Fibroblast of pulmonary artery (primary cell): Measurements from ENCODE around the gene ATP6V0E2.

Experiments used
- DNase-seq: peaks from one replicate; pipeline ENCODE4 v3.0.0-alpha.2; 2010; ENCODE audit warnings: low read depth
- H3K4me3 ChIP-seq: replicated peaks from 2 replicates; pipeline ENCODE4 v1.5.1; 2011; ENCODE audit warnings: low read depth, mild to moderate bottlenecking, control low read depth, low read length, moderate library complexity
- TF ChIP-seq, protein P1 (sequence below): IDR thresholded peaks from 2 replicates; pipeline ENCODE4 v1.5.1; 2011; ENCODE audit warnings: mild to moderate bottlenecking, control low read depth, low read length, inconsistent platforms; ENCODE audit errors: missing control alignments

Gene ATP6V0E2

DNA sequence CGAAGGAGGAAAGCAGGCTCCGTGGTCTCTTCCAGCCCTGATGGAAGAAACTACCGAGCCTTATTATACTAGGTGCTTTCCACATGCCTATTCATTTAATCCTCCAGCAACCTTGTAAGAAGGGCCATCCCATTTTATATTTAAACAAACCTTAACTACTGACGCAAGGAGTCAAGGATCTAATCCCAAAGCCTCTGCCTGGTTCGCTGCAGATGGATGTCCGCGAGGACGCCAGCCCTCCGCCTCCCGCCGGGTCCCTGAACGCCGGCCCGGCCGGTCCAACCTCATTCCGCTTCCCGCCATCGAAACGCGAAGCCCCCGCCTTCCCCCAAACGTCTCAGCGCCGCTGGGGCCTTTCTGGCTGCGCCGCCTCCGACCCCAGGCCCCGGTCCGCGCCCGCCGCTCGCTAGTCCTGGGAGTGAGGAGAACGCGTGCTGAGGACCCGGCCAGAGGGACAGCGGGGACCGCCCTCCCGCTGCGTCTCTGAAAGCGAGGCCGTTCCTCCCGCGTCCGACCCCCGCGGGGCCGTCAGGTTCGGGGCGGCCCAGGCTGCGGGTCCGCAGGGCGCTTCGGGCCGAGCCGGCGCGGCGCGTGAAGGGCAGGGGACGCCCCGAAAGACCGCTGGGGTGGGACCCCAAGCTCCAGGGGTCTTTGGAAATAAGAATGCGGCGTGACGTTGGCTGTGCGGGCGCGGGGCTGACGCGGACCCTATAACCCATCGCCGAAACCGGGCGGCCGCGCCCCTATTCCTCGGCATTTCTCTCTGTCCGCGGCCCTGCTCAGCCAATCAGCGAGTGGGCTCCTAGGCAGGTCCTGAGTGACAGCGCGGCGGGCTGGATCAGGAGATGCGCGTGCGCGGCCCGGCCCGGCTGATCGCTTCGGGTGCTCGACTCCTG lies at the start of gene ATP6V0E2:
Gene ATP6V0E2, plus strand, starts transcription at position 896 of the 896 bp plus-strand sequence. CDS start 97 bp downstream, outside the sequence.
- TF ChIP-seq, protein P1, sequence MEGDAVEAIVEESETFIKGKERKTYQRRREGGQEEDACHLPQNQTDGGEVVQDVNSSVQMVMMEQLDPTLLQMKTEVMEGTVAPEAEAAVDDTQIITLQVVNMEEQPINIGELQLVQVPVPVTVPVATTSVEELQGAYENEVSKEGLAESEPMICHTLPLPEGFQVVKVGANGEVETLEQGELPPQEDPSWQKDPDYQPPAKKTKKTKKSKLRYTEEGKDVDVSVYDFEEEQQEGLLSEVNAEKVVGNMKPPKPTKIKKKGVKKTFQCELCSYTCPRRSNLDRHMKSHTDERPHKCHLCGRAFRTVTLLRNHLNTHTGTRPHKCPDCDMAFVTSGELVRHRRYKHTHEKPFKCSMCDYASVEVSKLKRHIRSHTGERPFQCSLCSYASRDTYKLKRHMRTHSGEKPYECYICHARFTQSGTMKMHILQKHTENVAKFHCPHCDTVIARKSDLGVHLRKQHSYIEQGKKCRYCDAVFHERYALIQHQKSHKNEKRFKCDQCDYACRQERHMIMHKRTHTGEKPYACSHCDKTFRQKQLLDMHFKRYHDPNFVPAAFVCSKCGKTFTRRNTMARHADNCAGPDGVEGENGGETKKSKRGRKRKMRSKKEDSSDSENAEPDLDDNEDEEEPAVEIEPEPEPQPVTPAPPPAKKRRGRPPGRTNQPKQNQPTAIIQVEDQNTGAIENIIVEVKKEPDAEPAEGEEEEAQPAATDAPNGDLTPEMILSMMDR, result no peak
- H3K4me3 ChIP-seq, result peak within 1 kb of the TSS; percentile 70
- peak; percentile 91 for DNase-seq

DNA sequence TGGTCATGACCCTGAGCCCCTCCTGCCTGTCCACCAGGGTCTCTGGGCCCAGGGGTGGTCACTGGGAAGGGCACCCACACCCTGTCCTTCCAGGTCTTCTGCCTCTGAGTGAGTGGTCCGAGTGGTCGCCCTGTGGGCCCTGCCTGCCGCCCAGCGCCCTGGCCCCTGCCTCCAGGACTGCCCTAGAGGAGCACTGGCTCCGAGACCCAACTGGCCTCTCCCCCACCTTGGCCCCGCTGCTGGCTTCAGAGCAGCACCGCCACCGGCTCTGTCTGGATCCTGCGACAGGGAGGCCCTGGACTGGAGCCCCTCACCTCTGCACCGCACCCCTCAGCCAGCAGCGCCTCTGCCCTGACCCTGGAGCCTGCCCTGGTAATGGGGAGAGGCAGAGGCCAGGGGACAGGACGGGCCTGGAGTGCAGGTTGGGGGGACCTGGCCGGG lies 49.4 kb upstream of the ATP6V0E2 start:
- TF ChIP-seq, protein P1, result no peak
- no peak for DNase-seq
- no peak overlapping the region for H3K4me3 ChIP-seq

DNA sequence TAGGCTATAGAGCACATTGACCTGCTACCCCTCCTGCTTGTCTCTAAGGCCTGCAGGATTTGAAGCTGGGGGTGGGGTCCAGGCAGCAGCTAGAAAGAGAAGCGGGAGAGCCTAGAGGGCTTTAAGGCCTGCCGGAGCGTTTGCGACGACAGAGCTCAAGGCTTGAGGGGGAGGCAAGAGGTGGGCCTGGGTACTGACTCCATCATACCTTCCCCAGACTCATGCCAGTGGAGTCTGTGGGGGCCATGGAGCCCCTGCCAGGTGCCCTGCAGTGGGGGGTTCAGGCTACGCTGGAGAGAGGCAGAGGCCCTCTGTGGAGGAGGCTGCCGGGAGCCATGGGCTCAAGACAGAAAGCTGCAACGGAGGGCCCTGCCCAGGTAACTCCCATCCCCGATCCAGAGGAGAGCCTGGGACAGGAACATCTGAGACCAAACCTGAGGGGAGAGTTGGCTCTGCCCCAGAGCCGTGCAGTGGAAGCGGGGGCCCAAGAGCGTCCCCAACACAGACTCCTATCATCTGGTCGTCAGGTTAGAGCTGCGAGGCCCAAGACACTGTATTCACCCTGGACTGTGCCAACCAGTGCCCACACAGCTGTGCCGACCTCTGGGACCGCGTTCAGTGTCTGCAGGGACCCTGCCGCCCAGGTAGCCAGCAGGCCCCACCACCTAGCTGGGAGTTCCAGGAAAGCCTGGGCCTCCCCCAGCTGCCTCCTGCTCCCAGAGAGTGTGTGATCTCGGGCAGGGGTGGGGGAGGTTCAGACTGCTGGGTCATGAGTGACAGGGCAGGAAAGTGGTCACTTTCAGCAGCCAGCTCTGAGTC lies 48.8 kb upstream of the ATP6V0E2 start:
- TF ChIP-seq, protein P1, result no peak
- no peak for DNase-seq
- H3K4me3 ChIP-seq, result no peak overlapping the region

DNA sequence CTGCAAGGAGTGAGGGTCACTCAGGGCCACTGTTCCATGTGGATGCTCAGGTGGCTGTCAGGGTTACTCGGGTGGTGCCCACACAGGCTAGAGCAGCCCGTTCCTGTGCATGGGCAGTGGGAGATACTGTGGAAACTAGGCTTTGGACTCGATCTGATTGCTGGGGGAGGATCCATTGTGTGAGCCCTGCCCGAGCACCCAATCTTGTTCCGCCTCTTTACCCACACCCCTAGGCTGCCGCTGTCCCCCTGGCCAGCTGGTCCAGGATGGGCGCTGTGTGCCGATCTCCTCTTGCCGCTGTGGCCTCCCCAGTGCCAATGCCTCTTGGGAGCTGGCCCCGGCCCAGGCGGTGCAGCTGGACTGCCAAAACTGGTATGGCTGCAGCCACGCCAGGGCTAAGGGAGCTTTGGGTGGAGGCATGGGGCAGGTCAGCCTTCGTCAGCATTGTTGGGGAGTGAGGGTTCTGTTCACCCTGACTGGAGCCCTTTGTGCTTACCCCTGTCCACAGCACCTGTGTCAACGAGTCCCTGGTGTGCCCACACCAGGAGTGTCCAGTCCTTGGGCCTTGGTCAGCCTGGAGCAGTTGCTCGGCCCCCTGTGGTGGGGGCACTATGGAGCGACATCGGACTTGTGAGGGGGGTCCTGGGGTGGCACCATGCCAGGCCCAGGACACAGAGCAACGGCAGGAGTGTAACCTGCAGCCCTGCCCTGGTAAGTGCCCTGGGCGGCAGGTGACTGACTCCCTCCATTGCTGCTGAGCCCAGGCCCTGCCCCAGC lies 48.0 kb upstream of the ATP6V0E2 start:
- DNase-seq, result no peak
- TF ChIP-seq, protein P1, result no peak
- H3K4me3 ChIP-seq, result no peak overlapping the region

DNA sequence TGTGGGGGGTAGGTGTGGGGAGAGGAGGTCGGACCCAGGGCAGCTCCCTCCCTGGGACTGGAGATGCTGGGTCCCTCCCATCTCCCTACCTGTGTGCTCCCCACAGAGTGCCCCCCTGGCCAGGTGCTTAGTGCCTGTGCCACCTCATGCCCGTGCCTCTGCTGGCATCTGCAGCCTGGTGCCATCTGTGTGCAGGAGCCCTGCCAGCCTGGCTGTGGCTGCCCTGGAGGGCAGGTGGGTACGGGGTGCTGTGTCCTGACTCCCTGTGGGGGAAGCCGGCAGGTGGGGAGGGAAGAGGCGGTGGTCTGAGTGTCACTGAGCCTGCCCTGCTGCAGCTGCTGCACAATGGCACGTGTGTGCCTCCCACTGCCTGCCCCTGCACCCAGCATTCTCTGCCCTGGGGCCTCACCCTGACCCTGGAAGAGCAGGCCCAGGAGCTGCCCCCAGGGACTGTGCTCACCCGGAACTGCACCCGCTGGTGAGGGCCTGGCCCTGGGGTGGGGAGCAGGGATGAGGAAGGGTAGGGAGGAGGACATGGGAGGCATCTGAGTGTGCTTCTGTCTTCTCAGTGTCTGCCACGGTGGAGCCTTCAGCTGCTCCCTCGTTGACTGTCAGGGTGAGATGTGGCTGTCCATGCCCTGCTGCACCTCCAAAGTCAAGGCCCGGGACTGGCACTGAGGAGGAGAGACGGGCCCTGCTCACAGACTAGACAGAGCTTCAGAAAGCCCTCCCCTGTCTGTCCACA lies 47.3 kb upstream of the ATP6V0E2 start:
- TF ChIP-seq, protein P1, result no peak
- no peak overlapping the region for H3K4me3 ChIP-seq
- no peak for DNase-seq
